SJCRH30 (cell line): ENCODE measurements around the gene MTTP. TPM values are rescaled to one million over a fixed set of nuclear protein-coding genes. Genes with fewer than 3 reads are reported as not detected.

Source experiments
- DNase-seq, 2 experiments: peaks; one replicate each; pipeline ENCODE4 v3.0.0-alpha.2; 2015 to 2020
- H3K27ac ChIP-seq: fragments of 250-450 bp; sonication (Bioruptor Pico); 2 replicates; pipeline ENCODE4 v1.5.1; 2020; ENCODE audit warnings: mild to moderate bottlenecking, moderate library complexity
- H3K27me3 ChIP-seq: fragments of 250-450 bp; sonication (Bioruptor Pico); 2 replicates; pipeline ENCODE4 v1.5.1; 2020; ENCODE audit warnings: mild to moderate bottlenecking, moderate library complexity
- H3K36me3 ChIP-seq: fragments of 250-450 bp; sonication (Bioruptor Pico); 2 replicates; pipeline ENCODE4 v1.5.1; 2020; ENCODE audit warnings: mild to moderate bottlenecking, moderate library complexity
- H3K4me1 ChIP-seq: fragments of 250-450 bp; sonication (Bioruptor Pico); 2 replicates; pipeline ENCODE4 v1.5.1; 2020; ENCODE audit warnings: mild to moderate bottlenecking, moderate library complexity
- H3K4me3 ChIP-seq: fragments of 250-450 bp; sonication (Bioruptor Pico); 2 replicates; pipeline ENCODE4 v1.5.1; 2020; ENCODE audit warnings: mild to moderate bottlenecking, moderate library complexity
- H3K9me3 ChIP-seq: fragments of 250-450 bp; sonication (Bioruptor Pico); replicated peaks from 2 replicates; pipeline ENCODE4 v1.5.1; 2020; ENCODE audit warnings: mild to moderate bottlenecking, moderate library complexity
- total RNA-seq: library from RNA; depleted of rRNA; stranded (reverse); fragments of >200 nt; shearing (Covaris generic); gene quantifications from 2 replicates; pipeline ENCODE4 v1.2.3, GENCODE V29; 2014; rRNA removed

The MTTP gene
- total RNA-seq, 1 experiment from 2014 or later = 0.20 TPM

DNA sequence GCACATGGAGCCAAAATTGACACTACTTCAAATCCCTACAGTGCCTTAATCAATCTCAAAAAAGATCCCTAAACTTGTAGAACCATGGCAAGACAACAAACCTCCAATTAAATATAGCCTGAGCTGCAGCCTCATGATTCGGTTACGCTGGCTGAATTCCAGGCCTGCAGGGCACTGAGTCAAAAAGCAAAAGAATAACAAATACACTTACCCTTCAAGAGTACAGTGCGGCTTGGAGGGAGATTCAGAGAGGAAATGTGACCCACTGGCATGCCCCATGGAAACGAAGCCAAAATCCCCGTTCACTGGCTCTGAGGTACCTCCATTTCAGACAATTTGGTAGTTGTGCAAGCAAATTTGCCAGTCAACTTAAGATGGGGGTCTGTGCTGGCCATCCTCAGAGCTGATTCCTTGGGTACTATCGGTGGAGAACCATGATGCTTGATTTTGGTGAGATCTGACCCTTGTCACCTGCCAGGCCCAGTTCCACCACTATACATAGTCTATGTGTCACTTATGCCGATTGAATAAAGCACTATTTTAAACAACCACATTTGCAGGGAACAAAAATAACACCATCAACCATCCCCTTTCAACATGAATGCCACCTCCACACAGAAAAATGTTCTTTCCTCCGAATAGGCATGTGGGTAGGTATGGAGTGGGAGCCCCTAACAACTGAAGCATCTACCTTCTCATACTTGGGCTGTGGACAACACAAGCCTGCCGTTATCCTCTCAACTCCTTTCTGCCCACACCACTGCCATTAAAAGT, 80.9 kb downstream of the MTTP start:
- H3K27me3 ChIP-seq = no peaks in the 10 kb centered on the region
- no peak overlapping the region for H3K4me3 ChIP-seq
- H3K4me1 ChIP-seq = peaks cover 26% of the 10 kb centered on the region
- peak; percentile 72 to 84 for DNase-seq
- no peaks in the 10 kb centered on the region; the same call in 1 of the 2 replicates for H3K9me3 ChIP-seq
- H3K27ac ChIP-seq = peak overlapping the region; percentile 84; the same call in 1 of the 2 replicates
- H3K36me3 ChIP-seq = no peaks in the 10 kb centered on the region

GRCh38 chr4:99657798-99658197, 83.2 kb downstream of the MTTP start, which contains the start of gene C4orf54:
Gene C4orf54 (minus strand): TSS chr4:99657828. CDS start chr4:99654648, 3,180 bp downstream.
- H3K27me3 ChIP-seq = no peaks in the 10 kb centered on the region
- H3K9me3 ChIP-seq = no peaks in the 10 kb centered on the region; the same call in 1 of the 2 replicates
- H3K4me3 ChIP-seq = no peak within 1 kb of the TSS
- no peaks in the 10 kb centered on the region for H3K36me3 ChIP-seq
- H3K4me1 ChIP-seq = peaks cover 26% of the 10 kb centered on the region
- no peak within 1 kb of the TSS for H3K27ac ChIP-seq
- DNase-seq = no peak

- H3K4me1 ChIP-seq = peaks cover 25% of the 10 kb centered on the region
- no peaks in the 10 kb centered on the region for H3K36me3 ChIP-seq
- no peak overlapping the region for H3K4me3 ChIP-seq
- no peak overlapping the region for H3K27ac ChIP-seq
- H3K9me3 ChIP-seq = no peaks in the 10 kb centered on the region; the same call in 1 of the 2 replicates
- H3K27me3 ChIP-seq = no peaks in the 10 kb centered on the region
- no peak for DNase-seq
Measured at GRCh38 chr4:99658666-99659065, 84.0 kb downstream of the MTTP start.

GRCh38 chr4:99661907-99662306, 87.3 kb downstream of the MTTP start:
- Histone ChIP-seq H3K4me1 (peaks cover 1% of the 10 kb centered on the region; the same call in 1 of the 2 replicates), H3K4me3 (no peak overlapping the region), H3K27ac (no peak overlapping the region), H3K36me3 (no peaks in the 10 kb centered on the region), H3K27me3 (no peaks in the 10 kb centered on the region), H3K9me3 (no peaks in the 10 kb centered on the region)
- DNase-seq = no peak

GRCh38 chr4:99664716-99665115, 90.1 kb downstream of the MTTP start:
- H3K27me3 ChIP-seq = no peaks in the 10 kb centered on the region
- no peak overlapping the region for H3K27ac ChIP-seq
- no peak for DNase-seq
- H3K9me3 ChIP-seq = no peaks in the 10 kb centered on the region
- H3K36me3 ChIP-seq = no peaks in the 10 kb centered on the region
- no peaks in the 10 kb centered on the region for H3K4me1 ChIP-seq
- H3K4me3 ChIP-seq = no peak overlapping the region

GRCh38 chr4:99665983-99666382, 91.4 kb downstream of the MTTP start:
- Histone ChIP-seq H3K27me3 (no peaks in the 10 kb centered on the region), H3K4me3 (no peak overlapping the region), H3K27ac (no peak overlapping the region), H3K36me3 (no peaks in the 10 kb centered on the region), H3K9me3 (no peaks in the 10 kb centered on the region), H3K4me1 (no peaks in the 10 kb centered on the region)
- no peak for DNase-seq

DNA sequence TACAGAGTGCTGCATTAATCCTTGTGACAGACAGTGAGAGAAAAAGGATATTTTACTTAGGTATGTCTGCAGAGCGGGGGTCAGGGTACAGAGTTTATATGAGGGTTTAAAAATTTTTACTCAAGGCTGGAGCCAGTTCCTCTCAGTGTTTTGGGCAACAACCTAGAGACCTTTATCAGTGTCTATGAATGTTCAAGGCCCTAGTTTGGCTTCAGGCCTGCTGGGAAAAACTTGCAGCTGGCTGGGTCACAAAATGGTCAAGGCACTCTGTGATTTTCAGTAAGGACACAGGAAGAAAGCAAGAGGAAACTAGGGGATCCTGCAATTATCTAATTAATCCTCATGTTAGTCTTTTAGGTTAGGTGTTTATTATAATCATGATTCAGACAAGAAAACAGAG, 93.8 kb downstream of the MTTP start:
- Histone ChIP-seq H3K27me3 (no peaks in the 10 kb centered on the region), H3K4me3 (no peak overlapping the region), H3K4me1 (no peaks in the 10 kb centered on the region), H3K36me3 (no peaks in the 10 kb centered on the region), H3K9me3 (no peaks in the 10 kb centered on the region), H3K27ac (no peak overlapping the region)
- DNase-seq = no peak

- Histone ChIP-seq H3K27me3 (no peaks in the 10 kb centered on the region), H3K27ac (no peak overlapping the region), H3K9me3 (no peaks in the 10 kb centered on the region), H3K36me3 (no peaks in the 10 kb centered on the region), H3K4me3 (no peak overlapping the region), H3K4me1 (no peaks in the 10 kb centered on the region)
- DNase-seq = no peak
Measured at GRCh38 chr4:99669084-99669483, 94.5 kb downstream of the MTTP start.

- H3K27me3 ChIP-seq = no peaks in the 10 kb centered on the region
- H3K9me3 ChIP-seq = no peaks in the 10 kb centered on the region
- no peak for DNase-seq
- H3K36me3 ChIP-seq = no peaks in the 10 kb centered on the region
- H3K4me1 ChIP-seq = no peaks in the 10 kb centered on the region
- H3K27ac ChIP-seq = no peak overlapping the region
- H3K4me3 ChIP-seq = no peak overlapping the region
Measured at GRCh38 chr4:99670409-99671073, 95.9 kb downstream of the MTTP start.

Other genes starting within 250 kb of the MTTP start
- not detected in 2 replicates for gene ADH1C, start 222.1 kb upstream of the MTTP start, total RNA-seq
- gene ADH7, start 139.5 kb upstream of the MTTP start, total RNA-seq = not detected in 2 replicates
- not detected in 2 replicates for gene C4orf17, start 63.8 kb upstream of the MTTP start, total RNA-seq
- 8.8 and 8.9 TPM in 2 replicates for gene TRMT10A, start 10.8 kb upstream of the MTTP start, total RNA-seq
- gene C4orf54, start 83.0 kb downstream of the MTTP start, total RNA-seq = 8.8 and 10.1 TPM in 2 replicates
- 0.18 and 0.49 TPM in 2 replicates for gene DAPP1, start 242.0 kb downstream of the MTTP start, total RNA-seq